H1 (cell line): ENCODE measurements around the gene FGF21. TPM values are rescaled to one million over a fixed set of nuclear protein-coding genes. Genes with fewer than 3 reads are reported as not detected.

ENCODE experiments used
- CTCF ChIA-PET: fragments of 300-600 bp; sonication (Branson Sonifier 250); formaldehyde crosslinking; loops from one replicate; lab custom pipeline; 2021; ENCODE audit not compliant: partially characterized antibody; lab: Charles Lee
- POLR2A ChIA-PET: fragments of 300-600 bp; sonication (Branson Sonifier 250); formaldehyde crosslinking; loops from one replicate; lab custom pipeline; 2021; ENCODE audit warnings: inconsistent platforms; ENCODE audit not compliant: partially characterized antibody; lab: Charles Lee
- DNase-seq, 2 experiments: peaks; one replicate each; pipeline versions ENCODE4 v3.0.0 to v3.0.0-alpha.2; 2010 to 2022; ENCODE audit warnings: low spot score in 2 of 2, low read depth in 1 of 2, mixed read lengths in 1 of 2
- FAIRE-seq: peaks from 2 replicates; lab custom pipeline; 2011; peaks lifted over from hg19 to GRCh38; lab: Jason Lieb, UNC
- H2AFZ ChIP-seq: 2 replicates; pipeline ENCODE4 v1.8.1; 2012; ENCODE audit warnings: low read length, inconsistent platforms
- H2AK5ac ChIP-seq: 2 replicates; pipeline ENCODE4 v1.6.1; 2013; ENCODE audit warnings: low read depth, low read length
- H2BK120ac ChIP-seq: replicated peaks from 2 replicates; pipeline ENCODE3; 2013; ENCODE audit warnings: low read depth, low read length, inconsistent platforms
- H2BK12ac ChIP-seq: 2 replicates; pipeline ENCODE4 v1.6.1; 2013; ENCODE audit warnings: low read depth, low read length
- H2BK15ac ChIP-seq: 2 replicates; pipeline ENCODE4 v1.6.1; 2013; ENCODE audit warnings: low read length
- H2BK20ac ChIP-seq: 2 replicates; pipeline ENCODE4 v1.6.1; 2013; ENCODE audit warnings: low read length
- H2BK5ac ChIP-seq: 2 replicates; pipeline ENCODE4 v1.6.1; 2013; ENCODE audit warnings: low read depth, low read length
- H3K14ac ChIP-seq: 2 replicates; pipeline ENCODE4 v1.6.1; 2013; ENCODE audit warnings: inconsistent platforms; ENCODE audit not compliant: insufficient read length
- H3K18ac ChIP-seq: 2 replicates; pipeline ENCODE4 v1.6.1; 2013; ENCODE audit warnings: low read length; ENCODE audit errors: extremely low read depth
- H3K23ac ChIP-seq: 2 replicates; pipeline ENCODE4 v1.6.1; 2013; ENCODE audit warnings: inconsistent platforms; ENCODE audit not compliant: insufficient read length
- H3K23me2 ChIP-seq: 2 replicates; pipeline ENCODE4 v1.6.1; 2013; ENCODE audit warnings: low read depth, low read length
- H3K27ac ChIP-seq: 2 replicates; pipeline ENCODE4 v1.6.1; 2011; ENCODE audit warnings: low read depth, low read length, inconsistent platforms
- H3K27me3 ChIP-seq, 4 experiments: replicated peaks in 1 of 4; 1 replicate in 1 of 4; 2 replicates in 3 of 4; pipeline versions ENCODE4 v1.6.1 to v1.8.1; 2011 to 2013; ENCODE audit warnings: low read length in 3 of 4, mild to moderate bottlenecking in 3 of 4, inconsistent platforms in 2 of 4, mixed read lengths in 2 of 4, moderate library complexity in 1 of 4; ENCODE audit not compliant: control insufficient read depth in 3 of 4, insufficient read depth in 3 of 4; ENCODE audit errors: extremely low read depth in 1 of 4
- H3K36me3 ChIP-seq, 4 experiments: 2 replicates each; pipeline versions ENCODE4 v1.6.1 to v1.8.1; 2011 to 2013; ENCODE audit warnings: mild to moderate bottlenecking in 4 of 4, low read length in 3 of 4, moderate library complexity in 2 of 4, control low read depth in 1 of 4, inconsistent platforms in 1 of 4; ENCODE audit not compliant: insufficient read depth in 4 of 4, control insufficient read depth in 2 of 4
- H3K4ac ChIP-seq: replicated peaks from 2 replicates; pipeline ENCODE3; 2013; ENCODE audit warnings: low read length, low read depth, mixed read lengths, inconsistent platforms; ENCODE audit not compliant: insufficient read length
- H3K4me1 ChIP-seq, 4 experiments: replicated peaks in 1 of 4; 1 replicate in 1 of 4; 2 replicates in 3 of 4; pipeline versions ENCODE4 v1.6.1 to v1.8.1; 2011 to 2013; ENCODE audit warnings: low read length in 3 of 4, inconsistent platforms in 2 of 4, mixed read lengths in 1 of 4; ENCODE audit not compliant: insufficient read depth in 4 of 4, control insufficient read depth in 3 of 4
- H3K4me2 ChIP-seq, 2 experiments: 2 replicates each; pipeline versions ENCODE4 v1.6.1 to v1.8.1; 2011 to 2013; ENCODE audit warnings: low read depth in 2 of 2, low read length in 2 of 2, control low read depth in 1 of 2, inconsistent platforms in 1 of 2, mild to moderate bottlenecking in 1 of 2; ENCODE audit not compliant: insufficient read depth in 1 of 2
- H3K4me3 ChIP-seq, 4 experiments: fragments of 200-600, 300-600 bp in 1 of 4; sonication (generic), shearing (Covaris generic), sonication (Bioruptor Twin) in 1 of 4; 2 replicates each; pipeline versions ENCODE4 v1.5.1 to v1.8.1; 2011 to 2016; ENCODE audit warnings: low read length in 4 of 4, low read depth in 3 of 4, control low read depth in 2 of 4, inconsistent platforms in 2 of 4, mild to moderate bottlenecking in 2 of 4, mixed read lengths in 1 of 4, moderate library complexity in 1 of 4; ENCODE audit not compliant: insufficient read depth in 2 of 4; ENCODE audit errors: extremely low read depth in 1 of 4
- H3K56ac ChIP-seq: replicated peaks from 2 replicates; pipeline ENCODE3; 2013; ENCODE audit warnings: low read depth, mild to moderate bottlenecking, mixed read lengths, low read length, inconsistent platforms; ENCODE audit not compliant: insufficient read length
- H3K79me1 ChIP-seq: 2 replicates; pipeline ENCODE4 v1.6.1; 2013; ENCODE audit warnings: low read depth, low read length, control low read depth
- H3K79me2 ChIP-seq, 2 experiments: 2 replicates each; pipeline versions ENCODE4 v1.6.1 to v1.8.1; 2012 to 2013; ENCODE audit warnings: low read length in 2 of 2, mild to moderate bottlenecking in 2 of 2, inconsistent platforms in 1 of 2; ENCODE audit not compliant: insufficient read depth in 2 of 2, control insufficient read depth in 1 of 2
- H3K9ac ChIP-seq, 4 experiments: replicated peaks in 1 of 4; 1 replicate in 1 of 4; 2 replicates in 3 of 4; pipeline versions ENCODE4 v1.6.1 to v1.8.1; 2011 to 2013; ENCODE audit warnings: low read depth in 3 of 4, low read length in 3 of 4, control low read depth in 2 of 4, mild to moderate bottlenecking in 2 of 4, moderate library complexity in 2 of 4, inconsistent platforms in 1 of 4; ENCODE audit errors: extremely low read depth in 1 of 4
- H3K9me3 ChIP-seq, 2 experiments: 2 replicates each; pipeline versions ENCODE4 v1.6.1 to v1.8.1; 2012 to 2013; ENCODE audit warnings: mild to moderate bottlenecking in 2 of 2, moderate library complexity in 2 of 2, control low read depth in 1 of 2, inconsistent platforms in 1 of 2, low read depth in 1 of 2, low read length in 1 of 2, mixed read lengths in 1 of 2; ENCODE audit not compliant: insufficient read depth in 2 of 2
- H4K20me1 ChIP-seq, 2 experiments: replicated peaks in 1 of 2; 2 replicates each; pipeline versions ENCODE3 to v1.8.1; 2011 to 2013; ENCODE audit warnings: inconsistent platforms in 2 of 2, low read length in 2 of 2, mild to moderate bottlenecking in 1 of 2; ENCODE audit not compliant: insufficient read depth in 2 of 2, control insufficient read depth in 1 of 2
- H4K5ac ChIP-seq: 2 replicates; pipeline ENCODE4 v1.6.1; 2013; ENCODE audit warnings: low read length, low read depth, mixed read lengths, inconsistent platforms; ENCODE audit not compliant: insufficient read length
- H4K8ac ChIP-seq: 2 replicates; pipeline ENCODE4 v1.8.0; 2013; ENCODE audit warnings: mild to moderate bottlenecking, moderate library complexity, low read length, inconsistent platforms; ENCODE audit not compliant: insufficient read depth; ENCODE audit errors: extremely low read depth
- H4K91ac ChIP-seq: replicated peaks from 2 replicates; pipeline ENCODE3; 2013; ENCODE audit warnings: low read length, mixed read lengths, inconsistent platforms; ENCODE audit not compliant: insufficient read length
- CREB1 ChIP-seq: IDR thresholded peaks from 2 replicates; pipeline ENCODE4 v1.6.1; 2012; ENCODE audit warnings: inconsistent platforms
- E2F6 ChIP-seq: IDR thresholded peaks from 2 replicates; pipeline ENCODE4 v1.6.1; 2012; ENCODE audit warnings: inconsistent platforms
- FOSL1 ChIP-seq: IDR thresholded peaks from 2 replicates; pipeline ENCODE4 v1.6.1; 2011; ENCODE audit warnings: mild to moderate bottlenecking, low read depth, low read length, moderate library complexity; ENCODE audit not compliant: insufficient read depth
- RNF2 ChIP-seq: fragments of 200-900, 300-1000 bp; sonication (generic); IDR thresholded peaks from 2 replicates; pipeline ENCODE4 v1.7.1; 2016; ENCODE audit warnings: borderline replicate concordance, low read depth, mild to moderate bottlenecking, antibody characterized with exemption, low read length; ENCODE audit not compliant: poor library complexity, severe bottlenecking; ENCODE audit errors: missing control alignments
- SIRT6 ChIP-seq: IDR thresholded peaks from one replicate; pipeline ENCODE4 v1.7.1; 2012; ENCODE audit warnings: low read length, inconsistent platforms
- SIX5 ChIP-seq: IDR thresholded peaks from 2 replicates; pipeline ENCODE4 v1.6.1; 2011; ENCODE audit warnings: mild to moderate bottlenecking, low read depth, low read length
- WGBS, 2 experiments: shearing (Covaris generic) in 1 of 2; methylation state at CpG; one replicate each; pipeline versions ENCODE4 v1.1.6 to v1.1.7; 2013 to 2015; ENCODE audit warnings: low lambda C conversion rate in 2 of 2, mixed read lengths in 2 of 2, inconsistent platforms in 1 of 2, low coverage in 1 of 2, missing lambda C conversion rate in 1 of 2; ENCODE audit not compliant: insufficient replicate concordance in 2 of 2, insufficient coverage in 1 of 2, insufficient read length in 1 of 2; ENCODE audit errors: extremely low coverage in 1 of 2, missing lambda C conversion rate in 1 of 2; 5-methylcytosine and 5-hydroxymethylcytosine counted together
- polyA plus RNA-seq, 7 experiments: library from polyadenylated mRNA; depleted of rRNA in 3 of 7; stranded (reverse) in 5 of 7; unstranded in 2 of 7; fragments of >200 nt in 5 of 7; fragments of 200-250 nt in 2 of 7; gene quantifications; 1 replicate in 5 of 7; 2 replicates in 1 of 7; 4 replicates in 1 of 7; pipeline versions ENCODE4 v1.2.1 to v1.2.3, GENCODE V29; 2011 to 2013; ENCODE audit warnings: missing spikeins in 2 of 7, mixed read lengths in 2 of 7
- total RNA-seq: library from RNA; stranded (reverse); fragmentation: NEBNext Ultra II Directional; extraction: Animal tissue kit (Norgen Biotek cat#: 25700); gene quantifications from 2 replicates; pipeline ENCODE4 v1.2.1, GENCODE V29; 2021

FGF21 gene
- total and polyA plus RNA-seq, 2 of the 8 experiments (the other 6 are each of a cell fraction or from before 2014, with no cell fraction given), result 0.48 to 0.80 TPM

- no peak overlapping the region for H3K23ac ChIP-seq
- no peak overlapping the region for H3K27ac ChIP-seq
- CTCF ChIA-PET, result interaction anchor here (0.7 to 2.3 kb wide), 5 partner anchors 13 to 85 kb away, joined by 3 to 7 read pairs (median 4); no protein-coding TSS in a partner anchor
- peaks cover 3 to 21% (median 14%) of the 10 kb centered on the region in 4 experiments for H3K4me1 ChIP-seq
- no peak overlapping the region for H2AFZ ChIP-seq
- peaks cover 0 to under 1% of the 10 kb centered on the region in 2 experiments; a peak in 1 of 4 replicates for H3K79me2 ChIP-seq
- H3K23me2 ChIP-seq, result peaks cover 7% of the 10 kb centered on the region
- peak overlapping the region; percentile 80; the same call in 1 of the 2 replicates for H2BK20ac ChIP-seq
- TF ChIP-seq RNF2, result no peak
- no peak for TF ChIP-seq SIX5
- TF ChIP-seq FOSL1, result no peak
- TF ChIP-seq E2F6, result no peak
- no peak for TF ChIP-seq CREB1
- no peak for TF ChIP-seq SIRT6
- H2BK12ac ChIP-seq, result peak overlapping the region; percentile 80; the same call in 1 of the 2 replicates
- POLR2A ChIA-PET, result interaction anchor here (1.4 to 4.7 kb wide), 6 partner anchors 9 to 53 kb away, joined by 4 to 39 read pairs (median 8); partner anchors contain the start of genes BCAT2 and IZUMO1
- H3K36me3 ChIP-seq, result no peaks in the 10 kb centered on the region
- H2BK120ac ChIP-seq, result peak overlapping the region; percentile 92
- no peak overlapping the region for H3K4ac ChIP-seq
- no peaks in the 10 kb centered on the region for H4K20me1 ChIP-seq
- no peak for DNase-seq
- H3K18ac ChIP-seq, result no peak overlapping the region; the same call in none of the 2 replicates
- H3K56ac ChIP-seq, result no peak overlapping the region
- H4K91ac ChIP-seq, result peak overlapping the region; percentile 85
- no peaks in the 10 kb centered on the region for H3K9me3 ChIP-seq
- H3K9ac ChIP-seq, result no peak overlapping the region
- peak overlapping the region; percentile 71; the same call in 1 of the 2 replicates for H4K8ac ChIP-seq
- H4K5ac ChIP-seq, result peak overlapping the region; percentile 26
- no peaks in the 10 kb centered on the region for H3K27me3 ChIP-seq
- H2AK5ac ChIP-seq, result no peak overlapping the region
- H3K4me2 ChIP-seq, result no peak overlapping the region
- no peak overlapping the region for H3K4me3 ChIP-seq
- H3K14ac ChIP-seq, result no peak overlapping the region
- no peak for FAIRE-seq
- H3K79me1 ChIP-seq, result no peaks in the 10 kb centered on the region
- peak overlapping the region; percentile 52; the same call in 1 of the 2 replicates for H2BK5ac ChIP-seq
- peak overlapping the region; percentile 46; the same call in 1 of the 2 replicates for H2BK15ac ChIP-seq
- 83% methylated on average over 11 of the region's 12 CpGs; no CpG with 5 or more reads in 1 of the 2 experiments for WGBS, 2 experiments
These were observed 1.9 kb downstream of the FGF21 start for GRCh38 chr19:48757089-48757675.
